ENCODE results near the gene FGF19. TPM values are rescaled to one million over a fixed set of nuclear protein-coding genes. Genes with fewer than 3 reads are reported as not detected.

FGF19 gene
- polyA plus RNA-seq, 1 donor from 2014 or later: 4.6 TPM

DNA sequence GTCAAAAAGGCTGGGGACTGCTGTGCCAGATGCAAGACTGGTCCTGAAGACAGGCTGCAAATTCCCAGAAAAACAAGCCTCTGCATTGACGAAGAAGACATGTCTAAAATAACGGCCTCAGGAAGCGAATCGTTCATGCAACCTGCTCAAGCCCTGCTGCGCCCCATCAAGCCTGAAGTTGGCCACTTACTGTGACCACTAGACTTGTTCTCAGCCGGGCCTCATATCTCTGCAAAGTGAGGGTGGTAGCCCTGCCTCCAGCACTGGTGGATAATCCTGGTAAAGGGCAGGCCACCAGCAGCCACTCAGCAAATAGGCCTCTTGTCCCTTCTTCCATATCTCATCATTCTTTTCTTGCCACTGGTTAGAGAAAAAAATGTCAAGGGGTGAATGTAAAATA is 40.5 kb downstream of the FGF19 start:
- Histone ChIP-seq H3K9ac (ENCODE audit: low read length) (no peak overlapping the region), H3K9me2 (ENCODE audit: insufficient read depth, low read length) (no peaks in the 10 kb centered on the region), H3K4me2 (ENCODE audit: low read length) (no peak overlapping the region), H2AFZ (ENCODE audit: low read depth, low read length) (no peak overlapping the region), H4K20me1 (ENCODE audit: insufficient read depth) (no peaks in the 10 kb centered on the region), H3K36me3 (ENCODE audit: insufficient read depth, low read length) (no peaks in the 10 kb centered on the region), H3F3A (ENCODE audit: insufficient read depth, low read length, poor library complexity, severe bottlenecking) (no peaks in the 10 kb centered on the region), H3K27me3 (ENCODE audit: insufficient read depth, low read depth, low read length) (no peaks in the 10 kb centered on the region), H3K27ac (ENCODE audit: low read length) (no peak overlapping the region), H3K9me3 (ENCODE audit: low read length) (no peaks in the 10 kb centered on the region), H3K4me3 (ENCODE audit: low read length) (no peak overlapping the region), H3K79me2 (replicated peaks; ENCODE audit: insufficient read depth, low read length) (no peaks in the 10 kb centered on the region)
- TF ChIP-seq, protein P1, sequence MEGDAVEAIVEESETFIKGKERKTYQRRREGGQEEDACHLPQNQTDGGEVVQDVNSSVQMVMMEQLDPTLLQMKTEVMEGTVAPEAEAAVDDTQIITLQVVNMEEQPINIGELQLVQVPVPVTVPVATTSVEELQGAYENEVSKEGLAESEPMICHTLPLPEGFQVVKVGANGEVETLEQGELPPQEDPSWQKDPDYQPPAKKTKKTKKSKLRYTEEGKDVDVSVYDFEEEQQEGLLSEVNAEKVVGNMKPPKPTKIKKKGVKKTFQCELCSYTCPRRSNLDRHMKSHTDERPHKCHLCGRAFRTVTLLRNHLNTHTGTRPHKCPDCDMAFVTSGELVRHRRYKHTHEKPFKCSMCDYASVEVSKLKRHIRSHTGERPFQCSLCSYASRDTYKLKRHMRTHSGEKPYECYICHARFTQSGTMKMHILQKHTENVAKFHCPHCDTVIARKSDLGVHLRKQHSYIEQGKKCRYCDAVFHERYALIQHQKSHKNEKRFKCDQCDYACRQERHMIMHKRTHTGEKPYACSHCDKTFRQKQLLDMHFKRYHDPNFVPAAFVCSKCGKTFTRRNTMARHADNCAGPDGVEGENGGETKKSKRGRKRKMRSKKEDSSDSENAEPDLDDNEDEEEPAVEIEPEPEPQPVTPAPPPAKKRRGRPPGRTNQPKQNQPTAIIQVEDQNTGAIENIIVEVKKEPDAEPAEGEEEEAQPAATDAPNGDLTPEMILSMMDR (IDR thresholded peaks at IDR 0.05; ENCODE audit: poor library complexity, severe bottlenecking): no peak
- no peak for TF ChIP-seq POLR2AphosphoS5 (IDR thresholded peaks at IDR 0.05)
- TF ChIP-seq, protein P2, sequence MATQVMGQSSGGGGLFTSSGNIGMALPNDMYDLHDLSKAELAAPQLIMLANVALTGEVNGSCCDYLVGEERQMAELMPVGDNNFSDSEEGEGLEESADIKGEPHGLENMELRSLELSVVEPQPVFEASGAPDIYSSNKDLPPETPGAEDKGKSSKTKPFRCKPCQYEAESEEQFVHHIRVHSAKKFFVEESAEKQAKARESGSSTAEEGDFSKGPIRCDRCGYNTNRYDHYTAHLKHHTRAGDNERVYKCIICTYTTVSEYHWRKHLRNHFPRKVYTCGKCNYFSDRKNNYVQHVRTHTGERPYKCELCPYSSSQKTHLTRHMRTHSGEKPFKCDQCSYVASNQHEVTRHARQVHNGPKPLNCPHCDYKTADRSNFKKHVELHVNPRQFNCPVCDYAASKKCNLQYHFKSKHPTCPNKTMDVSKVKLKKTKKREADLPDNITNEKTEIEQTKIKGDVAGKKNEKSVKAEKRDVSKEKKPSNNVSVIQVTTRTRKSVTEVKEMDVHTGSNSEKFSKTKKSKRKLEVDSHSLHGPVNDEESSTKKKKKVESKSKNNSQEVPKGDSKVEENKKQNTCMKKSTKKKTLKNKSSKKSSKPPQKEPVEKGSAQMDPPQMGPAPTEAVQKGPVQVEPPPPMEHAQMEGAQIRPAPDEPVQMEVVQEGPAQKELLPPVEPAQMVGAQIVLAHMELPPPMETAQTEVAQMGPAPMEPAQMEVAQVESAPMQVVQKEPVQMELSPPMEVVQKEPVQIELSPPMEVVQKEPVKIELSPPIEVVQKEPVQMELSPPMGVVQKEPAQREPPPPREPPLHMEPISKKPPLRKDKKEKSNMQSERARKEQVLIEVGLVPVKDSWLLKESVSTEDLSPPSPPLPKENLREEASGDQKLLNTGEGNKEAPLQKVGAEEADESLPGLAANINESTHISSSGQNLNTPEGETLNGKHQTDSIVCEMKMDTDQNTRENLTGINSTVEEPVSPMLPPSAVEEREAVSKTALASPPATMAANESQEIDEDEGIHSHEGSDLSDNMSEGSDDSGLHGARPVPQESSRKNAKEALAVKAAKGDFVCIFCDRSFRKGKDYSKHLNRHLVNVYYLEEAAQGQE (IDR thresholded peaks at IDR 0.05; ENCODE audit: borderline replicate concordance): no peak
- no peak for TF ChIP-seq EZH2 (IDR thresholded peaks at IDR 0.05; ENCODE audit: borderline replicate concordance, insufficient read depth, low read length, poor library complexity, severe bottlenecking)

DNA sequence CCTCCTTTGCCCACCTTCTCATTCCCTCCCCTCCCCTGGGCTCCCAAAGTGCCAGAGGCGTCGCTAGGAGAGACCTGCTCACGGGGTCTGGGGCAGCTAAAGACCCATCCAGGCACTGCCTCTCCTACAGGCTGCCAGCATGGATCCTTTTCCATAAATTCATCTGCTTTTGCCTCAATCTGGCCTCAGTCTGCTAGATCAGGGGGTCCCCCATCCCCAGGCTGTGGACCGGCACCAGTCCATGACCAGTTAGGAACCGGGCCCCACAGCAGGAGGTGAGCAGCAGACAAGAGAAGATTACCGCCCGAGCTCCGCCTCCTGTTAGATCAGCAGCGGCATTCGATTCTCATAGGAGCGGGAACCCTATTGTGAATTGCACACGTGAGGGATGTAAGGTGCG is 41.0 kb downstream of the FGF19 start:
- Histone ChIP-seq H4K20me1 (ENCODE audit: insufficient read depth) (no peaks in the 10 kb centered on the region), H2AFZ (ENCODE audit: low read depth, low read length) (no peak overlapping the region), H3F3A (ENCODE audit: insufficient read depth, low read length, poor library complexity, severe bottlenecking) (no peaks in the 10 kb centered on the region), H3K79me2 (replicated peaks; ENCODE audit: insufficient read depth, low read length) (no peaks in the 10 kb centered on the region), H3K4me2 (ENCODE audit: low read length) (no peak overlapping the region), H3K27me3 (ENCODE audit: insufficient read depth, low read depth, low read length) (no peaks in the 10 kb centered on the region), H3K9me3 (ENCODE audit: low read length) (no peaks in the 10 kb centered on the region), H3K27ac (ENCODE audit: low read length) (no peak overlapping the region), H3K9me2 (ENCODE audit: insufficient read depth, low read length) (no peaks in the 10 kb centered on the region), H3K36me3 (ENCODE audit: insufficient read depth, low read length) (no peaks in the 10 kb centered on the region), H3K4me3 (ENCODE audit: low read length) (no peak overlapping the region), H3K9ac (ENCODE audit: low read length) (no peak overlapping the region)
- TF ChIP-seq EZH2 (IDR thresholded peaks at IDR 0.05; ENCODE audit: borderline replicate concordance, insufficient read depth, low read length, poor library complexity, severe bottlenecking) (no peak), EP300 (conservative IDR thresholded peaks at IDR 0.05; ENCODE audit: poor library complexity, severe bottlenecking) (no peak), RAD21 (conservative IDR thresholded peaks at IDR 0.05) (no peak), POLR2AphosphoS5 (IDR thresholded peaks at IDR 0.05) (no peak), TAF1 (IDR thresholded peaks at IDR 0.05; ENCODE audit: low read depth) (no peak), MXI1 (conservative IDR thresholded peaks at IDR 0.05; ENCODE audit: poor library complexity, severe bottlenecking) (no peak), SMC3 (conservative IDR thresholded peaks at IDR 0.05; ENCODE audit: poor library complexity) (no peak)
- TF ChIP-seq, protein P2 (IDR thresholded peaks at IDR 0.05; ENCODE audit: borderline replicate concordance): no peak
- TF ChIP-seq, protein P1 (IDR thresholded peaks at IDR 0.05; ENCODE audit: poor library complexity, severe bottlenecking): no peak
